Endothelial cell of umbilical vein (primary cell): Measurements from ENCODE around the gene GIMAP6. TPM values are rescaled to one million over a fixed set of nuclear protein-coding genes. Genes with fewer than 3 reads are reported as not detected.

Experiments used
- BruUV-seq: library from RNA; stranded (reverse); fragments of 400-500 nt; replicated peaks from 2 replicates; lab custom pipeline; 2021; lab: Mats Ljungman, UMichigan
- CTCF ChIA-PET: fragments of 300-600, 350-600 bp; sonication (Branson Sonifier 250); formaldehyde crosslinking; loops from one replicate; lab custom pipeline; 2021; ENCODE audit warnings: antibody characterized with exemption, inconsistent platforms; lab: Charles Lee
- POLR2A ChIA-PET: fragments of 300-600, 350-600 bp; sonication (Branson Sonifier 250); formaldehyde crosslinking; loops from one replicate; lab custom pipeline; 2021; ENCODE audit warnings: antibody characterized with exemption, inconsistent platforms; lab: Charles Lee
- DNase-seq: peaks from one replicate; pipeline ENCODE4 v3.0.0-alpha.2; 2011; ENCODE audit warnings: low read depth, low spot score
- FAIRE-seq: peaks from 2 replicates; lab custom pipeline; 2011; peaks lifted over from hg19 to GRCh38; lab: Jason Lieb, UNC
- H2AFZ ChIP-seq: 2 replicates; pipeline ENCODE4 v1.6.0; 2012; ENCODE audit warnings: low read depth, low read length, control low read depth, inconsistent platforms
- H3K27ac ChIP-seq: 2 replicates; pipeline ENCODE4 v1.5.1; 2011; ENCODE audit warnings: low read depth, mild to moderate bottlenecking, control low read depth, low read length, moderate library complexity; ENCODE audit not compliant: insufficient read depth
- H3K27me3 ChIP-seq, 2 experiments: 2 replicates each; pipeline versions ENCODE4 v1.6.0 to v1.6.1; 2011; ENCODE audit warnings: low read length in 2 of 2, mixed read lengths in 1 of 2; ENCODE audit not compliant: control insufficient read depth in 2 of 2, insufficient read depth in 2 of 2
- H3K36me3 ChIP-seq, 2 experiments: 2 replicates in 1 of 2; 3 replicates in 1 of 2; pipeline ENCODE4 v1.5.1; 2011; ENCODE audit warnings: low read length in 2 of 2, mild to moderate bottlenecking in 1 of 2, moderate library complexity in 1 of 2; ENCODE audit not compliant: control insufficient read depth in 2 of 2, insufficient read depth in 2 of 2; ENCODE audit errors: extremely low read depth in 1 of 2
- H3K4me1 ChIP-seq: 3 replicates; pipeline ENCODE4 v1.5.1; 2011; ENCODE audit warnings: mild to moderate bottlenecking, low read length; ENCODE audit not compliant: control insufficient read depth, insufficient read depth; ENCODE audit errors: extremely low read depth
- H3K4me2 ChIP-seq: 2 replicates; pipeline ENCODE4 v1.6.1; 2011; ENCODE audit warnings: low read length, control low read depth, mixed read lengths; ENCODE audit not compliant: insufficient read depth
- H3K4me3 ChIP-seq, 3 experiments: fragments of 200-600 bp in 1 of 3; sonication (generic), shearing (Covaris generic) in 1 of 3; replicated peaks in 1 of 3; 2 replicates each; pipeline ENCODE4 v1.5.1; 2011 to 2016; ENCODE audit warnings: control low read depth in 3 of 3, low read length in 3 of 3, mild to moderate bottlenecking in 2 of 3, inconsistent platforms in 1 of 3, low read depth in 1 of 3, moderate library complexity in 1 of 3; ENCODE audit not compliant: insufficient read depth in 1 of 3
- H3K79me2 ChIP-seq: 2 replicates; pipeline ENCODE4 v1.6.0; 2012; ENCODE audit warnings: low read length, inconsistent platforms; ENCODE audit not compliant: control insufficient read depth, insufficient read depth
- H3K9ac ChIP-seq: replicated peaks from 2 replicates; pipeline ENCODE3; 2011; ENCODE audit warnings: low read length, control low read depth; ENCODE audit not compliant: insufficient read depth; ENCODE audit errors: extremely low read depth
- H3K9me1 ChIP-seq: replicated peaks from 3 replicates; pipeline ENCODE4 v1.6.0; 2011; ENCODE audit warnings: mild to moderate bottlenecking, low read length; ENCODE audit not compliant: control insufficient read depth, insufficient read depth; ENCODE audit errors: extremely low read depth
- H3K9me3 ChIP-seq: replicated peaks from 2 replicates; pipeline ENCODE4 v1.5.1; 2012; ENCODE audit warnings: low read length, inconsistent platforms; ENCODE audit not compliant: control insufficient read depth, insufficient read depth
- H4K20me1 ChIP-seq: replicated peaks from 2 replicates; pipeline ENCODE3; 2011; ENCODE audit warnings: mild to moderate bottlenecking, low read length; ENCODE audit not compliant: control insufficient read depth, insufficient read depth; ENCODE audit errors: extremely low read depth
- EZH2 ChIP-seq: IDR thresholded peaks from 2 replicates; pipeline ENCODE4 v1.6.1; 2012; ENCODE audit warnings: borderline replicate concordance, low read depth, mild to moderate bottlenecking, moderate library complexity, low read length, inconsistent platforms; ENCODE audit not compliant: severe bottlenecking
- MYC ChIP-seq: IDR thresholded peaks from one replicate; pipeline ENCODE4 v1.6.1; 2011; ENCODE audit warnings: mild to moderate bottlenecking, low read depth, low read length
- POLR2AphosphoS5 ChIP-seq: IDR thresholded peaks from 2 replicates; pipeline ENCODE4 v1.6.1; 2012; ENCODE audit warnings: low read depth, mild to moderate bottlenecking, control low read depth, low read length, moderate library complexity; ENCODE audit not compliant: insufficient read depth
- dilution Hi-C: fragments of 300-500 bp; cut with MboI; formaldehyde crosslinking; loops from one replicate; pipeline ENCODE4 v1.15.0; 2019; ENCODE audit warnings: low sequenced_read_pairs; ENCODE audit not compliant: extremely low pct_ligation_motif_present
- intact Hi-C: fragments of 100-400 bp; cut with micrococcal nuclease; formaldehyde crosslinking; loops from one replicate; pipeline ENCODE4 v1.10.0; 2022
- polyA plus RNA-seq, 4 experiments: library from polyadenylated mRNA; depleted of rRNA in 3 of 4; stranded (reverse) in 3 of 4; unstranded in 1 of 4; fragments of >200 nt; gene quantifications; 2 replicates each; pipeline versions ENCODE4 v1.2.1 to v1.2.3, GENCODE V29; 2011 to 2012; ENCODE audit warnings: missing spikeins in 1 of 4
- total RNA-seq: library from RNA; stranded (reverse); gene quantifications from 2 replicates; pipeline ENCODE4 v1.2.3, GENCODE V29; 2021
- TF ChIP-seq, protein P1 (sequence below), 2 donors: IDR thresholded peaks; 1 replicate in 1 of 2; 2 replicates in 1 of 2; pipeline ENCODE4 v1.5.1; 2011; ENCODE audit warnings: low read length in 2 of 2, mild to moderate bottlenecking in 2 of 2, moderate library complexity in 2 of 2, control low read depth in 1 of 2, inconsistent platforms in 1 of 2, low read depth in 1 of 2; ENCODE audit not compliant: insufficient read depth in 1 of 2; ENCODE audit errors: extremely low read depth in 1 of 2

GIMAP6 gene
- total and polyA plus RNA-seq, 2 donors (not counting 3 experiments of a cell fraction or from before 2014, with no cell fraction given) = 65.6 to 85.0 TPM

- H3K9me3 ChIP-seq = no peaks in the 10 kb centered on the region
- dilution Hi-C loops = no loop called here
- ChIA-PET CTCF (interaction anchor here (1.7 to 3.0 kb wide), 2 partner anchors 11 to 173 kb away, joined by 5 to 12 read pairs; partner anchors contain the start of gene GIMAP6), POLR2A (no interaction called here)
- H3K36me3 ChIP-seq = peaks cover 0 to 5% of the 10 kb centered on the region in 2 experiments
- peaks cover 8% of the 10 kb centered on the region for H3K4me1 ChIP-seq
- H3K27ac ChIP-seq = no peak overlapping the region
- H3K27me3 ChIP-seq = no peaks in the 10 kb centered on the region
- BruUV-seq = no TSS peak
- no peaks in the 10 kb centered on the region for H3K79me2 ChIP-seq
- DNase-seq (no peak), FAIRE-seq (no peak)
- no peak overlapping the region for H2AFZ ChIP-seq
- H3K9me1 ChIP-seq = no peaks in the 10 kb centered on the region
- intact Hi-C loops = no loop called here
- TF ChIP-seq MYC = no peak
- TF ChIP-seq POLR2AphosphoS5 = no peak
- TF ChIP-seq EZH2 = no peak
- TF ChIP-seq, protein P1, sequence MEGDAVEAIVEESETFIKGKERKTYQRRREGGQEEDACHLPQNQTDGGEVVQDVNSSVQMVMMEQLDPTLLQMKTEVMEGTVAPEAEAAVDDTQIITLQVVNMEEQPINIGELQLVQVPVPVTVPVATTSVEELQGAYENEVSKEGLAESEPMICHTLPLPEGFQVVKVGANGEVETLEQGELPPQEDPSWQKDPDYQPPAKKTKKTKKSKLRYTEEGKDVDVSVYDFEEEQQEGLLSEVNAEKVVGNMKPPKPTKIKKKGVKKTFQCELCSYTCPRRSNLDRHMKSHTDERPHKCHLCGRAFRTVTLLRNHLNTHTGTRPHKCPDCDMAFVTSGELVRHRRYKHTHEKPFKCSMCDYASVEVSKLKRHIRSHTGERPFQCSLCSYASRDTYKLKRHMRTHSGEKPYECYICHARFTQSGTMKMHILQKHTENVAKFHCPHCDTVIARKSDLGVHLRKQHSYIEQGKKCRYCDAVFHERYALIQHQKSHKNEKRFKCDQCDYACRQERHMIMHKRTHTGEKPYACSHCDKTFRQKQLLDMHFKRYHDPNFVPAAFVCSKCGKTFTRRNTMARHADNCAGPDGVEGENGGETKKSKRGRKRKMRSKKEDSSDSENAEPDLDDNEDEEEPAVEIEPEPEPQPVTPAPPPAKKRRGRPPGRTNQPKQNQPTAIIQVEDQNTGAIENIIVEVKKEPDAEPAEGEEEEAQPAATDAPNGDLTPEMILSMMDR (IDR thresholded peaks at IDR 0.05; ENCODE audit: extremely low read depth in 1 of 2, insufficient read depth in 1 of 2, low read depth in 1 of 2, low read length in 2 of 2) = no peak
- H3K4me3 ChIP-seq = no peak overlapping the region
- no peak overlapping the region for H3K4me2 ChIP-seq
- no peaks in the 10 kb centered on the region for H4K20me1 ChIP-seq
- H3K9ac ChIP-seq = no peak overlapping the region
Measured at GRCh38 chr7:150621376-150621775, 10.8 kb downstream of the GIMAP6 start.
